ENCODE measurements around the gene NTM. TPM values are rescaled to one million over a fixed set of nuclear protein-coding genes. Genes with fewer than 3 reads are reported as not detected.
"Not testable (repeated sequence)": the region's sequence is repeated elsewhere in the genome, so short reads cannot be mapped to it uniquely, and the experiment has no call there.

NTM gene
- total RNA-seq, 1 donor from 2014 or later = not detected

DNA sequence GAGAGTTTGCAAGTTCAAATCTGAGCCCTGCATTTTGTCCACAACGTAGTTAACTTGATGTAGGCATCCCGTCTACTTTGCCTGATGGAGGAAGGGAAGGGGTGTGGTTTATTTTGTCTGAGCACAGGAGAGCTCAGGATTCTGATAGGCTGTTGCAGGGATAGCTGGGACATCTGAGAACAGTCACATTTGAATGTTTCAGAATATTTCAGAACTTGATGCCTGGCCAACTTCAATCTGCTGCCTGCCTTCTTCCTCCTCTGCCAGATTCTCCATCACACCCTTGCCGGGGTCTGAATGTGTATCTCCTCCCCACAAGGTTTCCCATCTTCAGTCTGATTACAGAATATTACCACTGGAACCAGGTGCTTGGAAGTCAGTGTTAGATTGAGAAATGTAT, 51.6 kb downstream of the NTM start:
- no peak for DNase-seq (ENCODE audit: low read depth in 2 of 2)

DNA sequence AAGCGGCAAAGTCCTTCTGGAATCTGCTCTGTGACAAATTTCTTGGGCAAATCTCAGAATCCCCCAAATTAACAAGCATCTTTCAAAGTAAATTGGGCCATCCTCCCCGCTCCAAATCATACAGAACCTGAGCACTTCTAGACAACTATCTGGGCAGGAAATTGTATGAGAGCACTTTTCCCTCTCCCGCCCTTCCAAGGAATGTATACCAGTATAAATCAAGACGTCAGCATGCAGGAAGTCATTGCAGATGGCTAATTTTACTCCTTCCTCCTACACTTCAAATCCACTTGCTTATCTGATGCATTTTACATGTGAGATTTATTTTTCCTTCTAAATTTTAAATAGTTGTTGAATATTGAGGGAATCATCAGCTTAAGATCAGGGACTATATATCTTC, 52.1 kb downstream of the NTM start:
- DNase-seq (ENCODE audit: low read depth in 2 of 2) = no peak

DNA sequence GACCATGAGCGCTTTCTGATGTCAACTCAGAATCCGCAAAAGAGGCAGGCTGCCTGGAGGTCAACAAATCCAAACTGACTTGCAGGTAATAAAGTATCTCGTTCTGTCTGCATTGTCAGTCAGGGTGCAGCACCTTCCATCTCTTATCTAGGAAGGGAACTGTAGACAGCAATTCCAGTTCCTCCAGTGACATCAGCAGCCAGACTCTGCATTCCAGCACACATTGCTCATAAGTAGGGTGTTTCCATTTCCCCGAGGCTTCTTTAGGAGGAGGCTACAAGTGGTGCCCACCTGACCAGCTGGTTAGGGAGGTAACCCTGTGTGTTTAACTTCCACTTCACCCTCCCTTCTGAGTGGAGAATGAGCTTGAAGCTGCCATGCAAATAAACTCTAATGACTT, 53.3 kb downstream of the NTM start:
- DNase-seq (ENCODE audit: low read depth in 2 of 2) = no peak

DNA sequence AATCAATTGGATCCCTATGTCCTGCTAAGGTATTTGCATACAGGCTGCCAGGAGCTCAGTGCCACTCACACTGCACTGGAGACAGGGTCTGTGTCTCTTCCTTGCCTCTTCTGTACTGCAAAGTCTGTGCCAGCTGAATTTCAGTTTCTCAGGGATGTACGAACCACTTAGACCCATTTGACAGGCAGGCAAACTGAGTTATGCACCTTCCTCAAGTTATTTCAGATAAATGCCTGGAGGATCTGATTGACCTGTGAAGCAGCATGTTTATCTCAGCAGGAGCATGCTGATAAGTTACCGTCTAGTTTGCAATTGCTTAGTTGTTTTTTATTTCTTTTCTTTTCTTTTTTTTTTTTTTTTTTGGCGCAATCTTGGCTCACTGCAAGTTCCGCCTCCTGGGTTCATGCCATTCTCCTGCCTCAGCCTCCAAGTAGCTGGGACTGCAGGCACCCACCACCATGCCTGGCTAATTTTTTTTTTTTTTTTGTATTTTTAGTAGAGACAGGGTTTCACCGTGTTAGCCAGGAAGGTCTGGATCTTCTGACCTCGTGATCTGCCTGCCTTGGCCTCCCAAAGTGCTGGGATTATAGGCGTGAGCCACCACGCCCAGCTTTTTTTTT, 54.0 kb downstream of the NTM start:
- not testable (repeated sequence) for DNase-seq (ENCODE audit: low read depth in 2 of 2)

DNA sequence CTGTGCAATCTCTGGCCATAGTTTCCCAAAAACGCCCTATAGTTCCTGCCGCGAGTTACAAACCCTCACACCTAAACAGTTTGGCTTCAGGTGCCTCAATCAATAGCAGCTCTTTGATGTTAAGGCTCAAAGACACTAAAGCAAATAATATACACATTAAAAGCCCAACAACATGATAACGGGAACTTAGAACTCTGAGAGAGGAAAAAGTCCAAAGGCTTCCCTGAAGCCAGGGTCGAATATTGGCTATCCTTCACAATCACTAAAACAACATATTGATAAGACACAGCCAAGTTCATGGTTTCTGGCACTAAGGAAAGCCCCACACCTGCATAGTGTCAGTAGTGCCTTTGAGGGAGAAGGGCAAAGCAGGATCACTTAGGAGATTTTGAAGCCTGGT, 54.9 kb downstream of the NTM start:
- DNase-seq (ENCODE audit: low read depth in 2 of 2) = no peak

DNA sequence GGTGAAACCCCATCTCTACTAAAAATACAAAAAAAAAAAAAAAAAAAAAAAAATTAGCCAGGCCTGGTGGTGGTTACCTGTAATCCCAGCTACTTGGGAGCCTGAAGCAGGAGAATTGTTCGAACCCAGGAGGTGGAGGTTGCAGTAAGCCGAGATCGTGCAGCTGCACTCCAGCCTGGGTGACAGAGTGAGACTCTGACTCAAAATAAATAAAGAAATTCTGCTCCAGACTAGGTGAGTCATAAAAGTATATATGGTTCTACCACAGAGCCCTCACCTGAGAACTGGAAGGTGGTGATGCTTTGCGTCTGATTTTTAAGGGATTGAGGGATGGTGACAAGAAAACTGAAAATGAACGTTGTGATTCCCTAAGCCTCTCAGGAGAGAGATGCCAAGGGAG, 58.4 kb downstream of the NTM start:
- no peak for DNase-seq (ENCODE audit: low read depth in 2 of 2)

DNA sequence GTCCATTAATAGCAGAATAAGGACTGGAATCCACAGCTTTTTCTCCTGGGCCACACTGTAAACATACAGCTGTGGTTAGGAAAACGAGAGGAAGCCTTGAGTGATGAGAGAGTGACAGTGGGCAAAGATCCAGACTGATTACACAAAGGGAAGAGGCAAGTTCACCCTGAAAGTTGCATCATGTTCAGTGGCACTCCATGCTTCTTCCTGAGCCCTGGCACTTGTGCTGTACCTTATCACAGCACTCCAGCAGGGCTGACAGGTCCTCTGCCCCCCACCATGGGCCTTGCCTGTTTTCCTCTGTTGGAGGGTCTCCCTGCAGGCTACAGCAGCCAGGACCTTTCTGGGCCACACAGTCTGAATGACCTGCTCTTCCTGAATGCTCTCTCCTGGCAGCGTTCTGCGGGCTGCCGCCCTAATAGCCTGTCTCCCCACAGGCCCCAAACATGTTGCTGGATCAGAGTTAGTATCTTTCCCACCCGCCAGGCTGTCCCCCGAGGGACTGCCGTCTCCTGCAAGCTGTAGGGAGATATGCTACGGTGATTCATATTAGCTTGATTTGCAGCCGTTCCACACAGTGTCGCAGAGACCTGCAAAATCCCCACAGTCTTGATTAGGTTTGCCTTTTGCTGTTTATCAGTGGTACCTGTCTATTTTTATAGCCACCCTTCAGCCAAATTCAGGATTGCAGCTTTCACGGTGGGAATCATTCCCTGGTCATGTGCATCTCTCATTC, 60.2 kb downstream of the NTM start:
- no peak for DNase-seq (ENCODE audit: low read depth in 2 of 2)

DNA sequence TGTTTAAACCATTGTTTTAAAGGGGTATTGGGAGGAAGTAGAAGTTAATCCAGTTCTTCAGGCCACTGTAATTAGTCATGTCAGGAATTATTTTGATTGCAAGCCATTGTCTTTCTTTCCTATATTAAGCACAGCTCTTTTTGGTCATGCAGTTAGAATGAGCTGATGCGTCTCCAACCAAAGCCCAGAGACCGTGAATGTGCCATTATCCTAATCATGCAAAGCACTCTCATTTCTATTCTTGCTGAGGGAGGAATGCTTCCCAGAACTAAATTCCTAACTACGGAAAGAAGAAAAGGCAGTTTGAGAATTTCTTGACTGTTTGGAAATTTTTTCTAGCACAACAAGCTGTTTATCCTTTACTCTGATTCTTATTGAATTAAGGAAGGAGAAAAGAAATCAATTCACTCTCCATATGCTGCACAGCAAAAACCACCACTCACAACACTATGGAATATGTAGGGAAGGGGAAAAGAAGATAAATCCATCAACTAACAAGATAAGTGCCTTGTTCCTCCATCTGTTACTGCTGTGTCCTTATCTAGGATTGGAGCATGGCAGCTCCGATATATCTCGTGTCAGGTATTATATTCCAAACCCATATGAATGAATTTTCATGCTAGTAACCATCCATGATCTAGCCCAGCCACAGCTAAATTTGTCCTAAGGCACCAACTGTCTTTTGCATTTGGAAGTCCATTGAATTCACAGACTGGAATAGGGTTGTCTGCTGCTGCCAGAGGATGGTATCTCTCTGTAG, 70.8 kb downstream of the NTM start:
- DNase-seq (ENCODE audit: low read depth in 2 of 2) = no peak

DNA sequence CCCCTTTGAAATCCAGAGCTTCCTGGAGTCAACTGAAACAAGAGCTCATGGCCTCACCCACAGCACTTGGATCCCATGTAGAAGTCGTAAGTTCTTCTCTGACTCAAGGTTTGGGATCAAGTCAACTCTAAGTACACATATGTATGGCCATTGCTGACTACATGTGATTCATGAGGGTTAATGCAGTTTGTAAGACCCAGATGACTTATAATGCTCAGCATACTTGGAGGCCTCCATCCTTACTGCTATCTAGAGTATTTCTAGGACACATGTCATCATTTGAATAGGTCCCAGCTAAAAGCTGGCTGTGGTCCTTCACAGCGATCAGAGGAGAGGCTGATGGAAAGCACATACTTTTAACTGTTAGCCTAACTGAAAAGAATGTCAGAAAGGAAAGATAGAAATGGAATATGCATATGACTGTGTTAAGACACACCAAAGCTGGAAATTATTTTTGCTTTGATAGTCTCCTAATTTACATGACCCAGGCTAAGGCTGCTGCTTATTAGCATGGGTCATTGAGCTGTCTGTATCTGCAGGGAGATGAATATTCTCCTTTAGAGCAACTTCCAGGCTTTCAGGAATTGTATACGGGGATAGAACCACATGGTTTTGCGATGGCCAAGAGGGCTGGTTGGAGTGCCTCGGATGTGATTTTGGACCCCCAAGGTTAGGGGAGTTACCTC, 76.3 kb downstream of the NTM start:
- DNase-seq (ENCODE audit: low read depth in 2 of 2) = no peak

DNA sequence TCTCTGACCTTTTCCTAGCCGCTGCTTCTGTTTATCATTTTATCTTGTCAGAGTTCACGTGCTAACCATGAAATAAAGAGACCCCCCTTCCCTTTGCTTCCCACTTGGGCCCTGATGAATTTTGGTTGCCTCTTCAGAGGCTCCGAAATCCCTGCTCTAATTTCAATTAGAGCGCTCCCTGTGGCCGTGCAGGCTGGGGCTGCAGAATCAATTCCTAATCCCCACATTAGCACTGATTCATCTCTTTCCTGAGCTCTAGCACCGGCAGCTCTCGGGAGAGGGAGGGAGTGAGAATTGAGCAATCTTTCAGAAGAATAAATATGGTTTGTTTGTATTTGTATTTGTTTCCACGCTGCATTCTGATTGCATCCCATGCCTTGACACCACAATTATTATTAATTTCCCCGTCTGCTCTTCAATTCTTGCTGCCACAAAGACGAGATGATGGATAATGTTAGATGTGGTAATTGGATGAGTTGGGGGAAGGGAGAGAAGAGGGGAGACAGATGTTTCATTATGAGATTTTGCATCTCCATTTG, 76.9 kb downstream of the NTM start:
- no peak for DNase-seq (ENCODE audit: low read depth in 2 of 2)

DNA sequence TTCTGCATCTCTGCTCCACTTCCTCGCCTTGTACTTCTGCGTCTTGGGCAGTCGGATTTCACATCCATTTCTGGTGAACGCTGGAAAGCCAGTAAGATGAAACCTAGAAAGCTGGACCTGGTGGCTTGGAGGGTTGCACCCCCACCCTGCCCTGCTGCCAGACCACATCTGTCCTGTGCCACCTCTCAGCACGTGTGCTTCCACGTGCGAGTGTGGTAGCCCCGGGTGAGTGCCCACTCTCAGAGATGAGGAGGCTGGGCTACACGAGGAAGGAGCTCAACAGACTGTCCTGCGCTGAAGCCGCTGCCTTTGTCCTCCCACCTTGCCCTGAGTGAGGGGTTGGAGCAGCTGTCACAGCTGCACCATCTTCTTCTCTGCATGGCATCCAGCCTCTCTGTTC, 77.5 kb downstream of the NTM start:
- DNase-seq (ENCODE audit: low read depth in 2 of 2) = no peak

DNA sequence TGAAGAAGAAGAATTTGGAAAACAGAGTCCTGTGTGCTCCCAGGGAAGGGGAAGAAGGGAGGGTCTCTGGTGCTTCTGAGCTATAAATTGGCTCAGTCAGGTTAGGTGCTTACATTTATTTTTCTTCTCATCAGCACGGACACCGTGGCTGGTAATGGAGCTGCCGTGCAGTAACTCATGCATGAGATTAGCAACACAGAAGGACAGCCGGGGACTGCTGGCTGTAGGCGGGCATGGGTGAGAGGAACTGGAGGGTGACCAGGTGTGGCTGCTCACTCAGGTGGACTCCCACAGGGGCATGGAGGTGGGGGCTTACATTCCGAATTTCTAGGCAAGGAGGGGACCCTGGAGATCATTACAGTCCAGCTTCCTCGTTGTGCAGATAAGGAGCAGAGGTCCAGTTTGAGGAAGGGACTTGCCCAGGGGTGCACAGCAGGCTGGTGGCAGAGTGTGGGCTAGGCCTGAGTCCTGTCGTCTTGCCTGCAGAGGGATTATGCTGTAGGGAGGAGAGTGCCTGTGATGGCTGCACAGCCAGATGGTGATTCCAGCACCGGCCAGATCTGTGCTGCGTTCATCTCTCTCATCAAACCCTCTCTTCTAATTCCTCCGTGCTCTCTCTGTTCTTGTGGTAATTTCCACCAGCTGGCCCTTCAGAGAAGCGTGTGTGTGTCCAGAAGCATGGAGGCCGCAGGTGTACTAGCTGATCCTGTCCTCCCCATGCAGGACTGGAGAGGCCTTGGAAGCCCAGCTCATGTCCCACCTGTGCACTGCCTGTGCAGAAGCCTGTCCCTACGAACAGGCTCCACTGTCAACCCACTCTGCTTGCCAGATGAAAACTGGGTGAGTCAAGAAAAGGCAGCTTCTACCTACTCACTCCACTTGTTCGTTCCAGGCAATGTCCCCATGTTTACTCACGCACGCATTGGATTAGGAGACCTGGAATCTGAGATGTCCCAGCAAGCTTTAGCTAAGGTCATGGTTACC, 78.9 kb downstream of the NTM start:
- no peak for DNase-seq (ENCODE audit: low read depth in 2 of 2)

DNA sequence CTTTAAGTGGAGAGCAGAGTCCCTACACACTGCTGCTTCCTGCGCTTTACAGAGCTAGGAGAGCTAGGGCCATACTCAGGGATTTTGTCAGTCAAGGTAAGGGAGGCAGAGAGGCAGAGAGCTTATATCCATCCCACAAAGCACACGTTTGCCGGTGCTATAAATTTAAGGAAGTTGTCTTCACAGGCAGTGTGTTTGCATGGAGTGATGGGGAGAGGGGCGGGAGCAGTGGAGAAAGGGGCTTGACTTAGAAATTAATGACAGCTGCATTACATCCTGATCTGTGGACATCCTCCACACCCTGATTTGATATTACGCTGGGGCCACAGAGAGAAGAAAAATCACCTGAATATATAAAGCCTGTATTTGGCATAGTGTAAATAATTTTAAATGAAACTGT, 84.1 kb downstream of the NTM start:
- DNase-seq (ENCODE audit: low read depth in 2 of 2) = no peak

DNA sequence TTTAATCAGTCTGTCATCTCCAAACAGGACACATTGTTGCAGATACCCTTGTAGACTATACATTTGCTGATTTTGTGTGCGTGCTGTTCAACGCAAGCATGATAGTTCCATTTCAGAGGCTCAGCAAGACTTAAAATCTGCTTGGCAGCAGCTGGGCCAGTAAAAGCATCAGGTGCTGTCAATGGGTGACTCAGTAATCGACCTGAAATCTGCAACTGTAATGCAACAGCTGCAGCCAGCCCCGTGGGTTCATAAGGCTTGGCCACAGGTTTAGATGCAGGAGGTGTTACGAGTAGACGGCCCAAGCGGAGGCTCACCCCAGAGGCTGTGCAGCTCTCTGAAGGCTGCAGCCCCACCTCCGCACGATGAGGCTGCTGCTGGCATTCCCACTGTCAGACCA, 84.6 kb downstream of the NTM start:
- no peak for DNase-seq (ENCODE audit: low read depth in 2 of 2)

DNA sequence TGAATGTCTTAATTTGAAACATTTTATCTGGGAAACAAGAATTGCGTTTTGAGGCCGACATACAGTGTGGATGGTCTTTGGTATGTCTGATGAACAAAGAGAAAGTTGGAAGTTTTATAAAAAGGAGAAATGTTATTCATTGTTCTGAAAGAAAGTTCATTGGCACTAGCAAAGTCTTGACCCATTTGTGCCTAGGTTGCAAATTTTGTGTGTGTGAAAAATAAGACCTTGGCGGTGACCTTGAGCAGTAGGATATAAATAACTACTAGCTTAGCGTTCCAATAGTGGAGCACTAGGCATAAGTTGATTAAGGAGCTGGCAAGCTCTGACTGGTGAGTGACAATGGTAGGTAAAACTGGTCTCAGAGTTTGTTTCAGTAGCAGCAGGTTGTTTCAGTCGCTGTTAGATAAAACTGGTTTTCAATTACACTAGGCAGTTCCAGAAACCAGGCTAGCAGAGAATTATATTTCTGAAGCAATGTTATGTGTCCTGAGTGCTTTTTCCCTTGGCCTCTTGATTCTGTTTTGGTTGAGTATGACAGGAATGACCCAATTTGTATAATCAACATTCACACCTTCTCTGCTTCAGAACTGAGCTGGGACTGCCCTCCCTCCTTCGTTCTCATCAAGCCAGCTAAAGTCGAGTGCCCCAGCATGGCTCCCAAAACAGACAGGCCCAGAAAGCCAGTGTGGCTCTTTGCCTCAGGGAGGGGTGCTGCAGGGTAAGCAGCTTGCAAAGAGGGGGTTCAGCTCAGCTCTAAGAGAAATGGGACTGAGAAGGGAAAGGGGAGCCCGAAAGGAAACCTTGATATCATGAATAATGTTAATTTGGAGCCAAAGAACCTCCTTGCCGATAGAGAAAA, 85.7 kb downstream of the NTM start:
- DNase-seq (ENCODE audit: low read depth in 2 of 2) = no peak

DNA sequence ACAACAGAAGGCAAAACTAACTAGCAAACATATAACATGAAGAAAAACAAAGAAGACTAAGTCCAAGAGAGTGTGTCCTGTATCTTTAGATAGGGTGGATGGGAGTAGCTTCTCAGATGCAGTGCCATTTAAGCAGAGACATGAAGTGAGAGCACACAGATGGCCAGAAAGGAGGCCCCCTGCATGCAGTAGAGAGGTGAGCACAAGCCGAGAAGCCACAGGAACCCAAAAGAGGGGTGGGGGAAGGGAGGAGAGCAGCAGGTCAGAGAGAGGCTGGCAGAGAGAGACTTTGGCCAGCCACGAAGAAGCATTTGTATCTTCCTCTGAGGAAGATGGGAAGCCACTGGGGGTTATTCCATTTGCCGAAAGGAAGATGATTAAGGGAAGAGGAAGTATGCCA, 86.7 kb downstream of the NTM start:
- DNase-seq (ENCODE audit: low read depth in 2 of 2) = no peak

DNA sequence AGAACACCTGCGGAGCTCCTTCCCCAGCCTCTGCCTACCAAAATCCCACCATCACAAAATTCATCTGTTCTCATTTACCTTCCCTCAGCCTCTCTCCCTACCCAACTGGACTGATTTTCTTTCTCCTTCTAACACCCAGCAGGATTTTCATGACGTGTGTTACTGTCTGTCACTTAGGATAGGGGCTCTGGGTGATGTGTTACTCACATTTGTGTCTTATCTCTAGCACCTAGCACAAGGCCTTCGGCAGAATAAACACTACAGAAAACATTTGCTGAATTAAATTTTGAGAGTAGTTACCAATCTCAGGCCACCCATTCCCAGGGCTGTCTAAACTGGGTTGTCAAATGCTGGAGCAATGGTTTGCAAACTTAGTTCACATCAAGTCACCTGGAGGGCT, 88.0 kb downstream of the NTM start:
- no peak for DNase-seq (ENCODE audit: low read depth in 2 of 2)

DNA sequence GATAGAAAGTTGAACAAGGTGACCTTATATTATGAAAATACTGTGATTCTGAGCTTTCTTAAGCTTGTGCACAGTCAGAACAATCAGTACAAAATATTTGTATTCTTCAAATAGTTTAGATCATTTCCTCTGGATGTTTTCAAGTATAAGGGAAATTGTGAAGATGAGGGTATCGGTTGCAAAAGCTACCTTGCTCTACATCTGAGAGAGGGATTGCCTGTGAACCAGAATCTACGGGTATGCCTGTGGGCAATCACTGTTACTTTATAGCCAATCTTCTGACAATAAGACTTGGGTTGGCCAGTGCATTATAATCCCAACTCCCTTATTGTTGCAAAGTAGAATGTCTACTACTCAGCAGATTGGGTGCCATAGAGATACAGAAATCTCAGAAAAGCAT, 90.5 kb downstream of the NTM start:
- no peak for DNase-seq (ENCODE audit: low read depth in 2 of 2)

DNA sequence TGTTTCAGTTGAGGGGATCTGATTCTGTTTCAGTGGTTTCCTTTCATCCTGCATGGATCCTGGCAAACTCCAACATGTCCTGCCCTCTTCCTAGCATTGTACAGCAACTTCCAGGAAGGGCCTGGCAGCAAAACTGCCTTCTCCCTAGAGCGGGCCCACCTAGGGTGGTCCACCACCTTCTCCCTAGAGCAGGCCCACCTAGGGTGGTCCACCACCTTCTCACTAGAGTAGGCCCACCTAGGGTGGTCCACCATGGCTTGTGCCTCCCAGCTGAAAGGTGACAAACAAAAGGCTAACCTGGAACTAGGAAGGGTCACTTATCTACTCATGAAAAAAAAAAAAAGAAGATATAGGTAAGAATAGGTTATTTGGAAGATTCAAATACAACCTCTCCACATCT, 92.2 kb downstream of the NTM start:
- no peak for DNase-seq (ENCODE audit: low read depth in 2 of 2)

DNA sequence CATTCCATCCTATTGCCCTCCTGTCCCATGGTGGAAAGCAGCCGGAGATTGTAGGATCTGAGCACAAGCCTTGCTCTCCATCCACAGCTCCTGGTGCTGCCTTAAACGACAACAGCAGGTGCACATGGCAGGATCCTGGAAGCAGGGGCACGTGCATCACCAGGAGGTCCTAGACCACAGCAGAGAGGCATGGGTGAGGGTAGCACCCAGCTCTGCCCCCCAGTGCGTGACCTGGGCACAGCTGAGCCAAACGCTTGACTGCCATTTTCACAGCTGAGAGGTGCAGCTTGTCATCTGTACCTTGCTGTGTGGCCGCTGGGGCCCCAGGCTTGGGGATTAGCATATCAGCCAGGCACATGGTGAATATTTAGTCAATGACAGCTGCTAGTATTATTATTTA, 92.7 kb downstream of the NTM start:
- no peak for DNase-seq (ENCODE audit: low read depth in 2 of 2)

All from lung microvascular endothelial cell (primary cell).